GM12872 (cell line): ENCODE data around the gene AFTPH.

Experiments
- CTCF ChIP-seq: IDR thresholded peaks from 3 replicates; pipeline ENCODE4 v1.5.1; 2011; ENCODE audit warnings: low read depth, mild to moderate bottlenecking, low read length, moderate library complexity; ENCODE audit not compliant: insufficient read depth

AFTPH gene

GRCh38 chr2:64605026-64605471 is 80.9 kb downstream of the AFTPH start:
- no peak for TF ChIP-seq CTCF

GRCh38 chr2:64605991-64606478 is 81.9 kb downstream of the AFTPH start:
- no peak for TF ChIP-seq CTCF

GRCh38 chr2:64606479-64607363 is 82.6 kb downstream of the AFTPH start:
- TF ChIP-seq CTCF, result no peak

GRCh38 chr2:64607381-64608304 is 83.5 kb downstream of the AFTPH start:
- TF ChIP-seq CTCF, result no peak

- TF ChIP-seq CTCF, result no peak
Measured at GRCh38 chr2:64608867-64609226, 84.7 kb downstream of the AFTPH start.

GRCh38 chr2:64609227-64609941 is 85.3 kb downstream of the AFTPH start:
- peak; percentile 47; the same call in 2 of the 3 replicates for TF ChIP-seq CTCF
